Hypothalamus (tissue), 51 donors: ENCODE results near the gene NIPSNAP3A.

ENCODE experiments used
- DNase-seq, 51 donors: peaks; one replicate each; lab custom pipeline; 2025; lab: John Stamatoyannopoulos, UW

NIPSNAP3A gene

GRCh38 chr9:104774132-104774531 is 26.6 kb downstream of the NIPSNAP3A start:
- no peak for DNase-seq

- no peak for DNase-seq
These were observed 27.5 kb downstream of the NIPSNAP3A start for GRCh38 chr9:104774831-104775573.

- no peak for DNase-seq
These were observed 28.1 kb downstream of the NIPSNAP3A start for GRCh38 chr9:104775574-104775936.

GRCh38 chr9:104775976-104776375 is 28.5 kb downstream of the NIPSNAP3A start:
- DNase-seq: no peak

- DNase-seq: no peak
These were observed 29.3 kb downstream of the NIPSNAP3A start for GRCh38 chr9:104776797-104777196.

GRCh38 chr9:104778802-104779201 is 31.3 kb downstream of the NIPSNAP3A start:
- DNase-seq: no peak

- no peak for DNase-seq
These were observed 31.9 kb downstream of the NIPSNAP3A start for GRCh38 chr9:104779334-104779733.

- DNase-seq: no peak
These were observed 32.6 kb downstream of the NIPSNAP3A start for GRCh38 chr9:104779946-104780535.

- DNase-seq: no peak
These were observed 33.4 kb downstream of the NIPSNAP3A start for GRCh38 chr9:104780796-104781395.

- no peak for DNase-seq
These were observed 36.1 kb downstream of the NIPSNAP3A start for GRCh38 chr9:104783588-104783987.

- DNase-seq: no peak
These were observed 36.6 kb downstream of the NIPSNAP3A start for GRCh38 chr9:104784098-104784497.

GRCh38 chr9:104786293-104786692 is 38.8 kb downstream of the NIPSNAP3A start:
- no peak for DNase-seq

- no peak for DNase-seq
These were observed 40.0 kb downstream of the NIPSNAP3A start for GRCh38 chr9:104787306-104788015.

GRCh38 chr9:104788251-104788650 is 40.8 kb downstream of the NIPSNAP3A start:
- DNase-seq: no peak

GRCh38 chr9:104794070-104794469 is 46.6 kb downstream of the NIPSNAP3A start:
- DNase-seq: no peak

GRCh38 chr9:104795082-104795481 is 47.6 kb downstream of the NIPSNAP3A start:
- no peak for DNase-seq

GRCh38 chr9:104795857-104796256 is 48.4 kb downstream of the NIPSNAP3A start:
- no peak for DNase-seq

GRCh38 chr9:104798209-104798995 is 50.9 kb downstream of the NIPSNAP3A start:
- DNase-seq: no peak

GRCh38 chr9:104800068-104800785 is 52.7 kb downstream of the NIPSNAP3A start:
- no peak for DNase-seq

GRCh38 chr9:104802110-104802509 is 54.6 kb downstream of the NIPSNAP3A start:
- no peak for DNase-seq
